Skin of body (tissue), 3 donors: ENCODE data around the gene SLC26A2. TPM values are rescaled to one million over a fixed set of nuclear protein-coding genes. Genes with fewer than 3 reads are reported as not detected.

Source experiments
- DNase-seq: peaks from one replicate; lab custom pipeline; 2025; lab: John Stamatoyannopoulos, UW
- small RNA-seq: library from RNA; depleted of rRNA; stranded (forward); fragments of <200 nt; gene quantifications from one replicate; pipeline ENCODE3, GENCODE V24; 2014; ENCODE audit warnings: low replicate concordance
- total RNA-seq: library from RNA; depleted of rRNA; stranded (reverse); fragments of >200 nt; gene quantifications from one replicate; pipeline ENCODE4 v1.2.3, GENCODE V29; 2014

SLC26A2 gene
- total RNA-seq, 1 donor from 2014 or later: 17.6 TPM

DNA sequence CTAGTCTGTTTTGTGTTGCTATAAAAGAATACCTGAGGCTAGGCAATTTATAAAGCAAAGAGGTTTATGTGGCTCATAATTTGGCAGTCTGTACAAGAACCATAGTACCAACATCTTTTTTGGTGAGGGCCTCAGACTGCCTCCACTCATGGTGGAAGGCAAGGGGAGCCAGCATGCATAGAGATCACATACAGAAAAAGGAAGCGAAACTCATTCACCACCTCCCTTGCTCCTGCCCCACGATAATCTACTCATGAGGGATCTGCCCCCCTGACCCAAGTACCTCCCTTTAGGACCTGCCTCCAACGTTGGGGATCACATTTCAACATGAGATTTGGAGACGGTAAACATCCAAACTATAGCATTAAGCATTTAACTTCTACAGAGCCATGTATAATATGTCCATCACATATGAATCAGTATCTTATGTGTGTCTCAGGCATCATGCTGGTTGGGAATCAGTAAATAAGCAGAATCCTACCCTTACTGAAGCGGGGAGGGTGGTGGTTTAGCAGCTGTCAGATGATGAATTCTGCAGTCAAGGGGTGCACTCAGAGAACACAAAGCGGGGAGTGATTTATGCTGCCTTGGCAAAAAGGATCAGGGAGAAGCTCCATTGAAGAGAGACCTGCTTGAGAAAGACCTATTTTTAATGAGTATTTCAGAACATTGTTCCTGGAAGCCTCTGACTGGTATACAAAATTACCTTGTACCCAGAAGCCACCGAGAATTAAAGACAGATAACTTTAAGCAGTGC is 74.8 kb downstream of the SLC26A2 start:
- DNase-seq: no peak

DNA sequence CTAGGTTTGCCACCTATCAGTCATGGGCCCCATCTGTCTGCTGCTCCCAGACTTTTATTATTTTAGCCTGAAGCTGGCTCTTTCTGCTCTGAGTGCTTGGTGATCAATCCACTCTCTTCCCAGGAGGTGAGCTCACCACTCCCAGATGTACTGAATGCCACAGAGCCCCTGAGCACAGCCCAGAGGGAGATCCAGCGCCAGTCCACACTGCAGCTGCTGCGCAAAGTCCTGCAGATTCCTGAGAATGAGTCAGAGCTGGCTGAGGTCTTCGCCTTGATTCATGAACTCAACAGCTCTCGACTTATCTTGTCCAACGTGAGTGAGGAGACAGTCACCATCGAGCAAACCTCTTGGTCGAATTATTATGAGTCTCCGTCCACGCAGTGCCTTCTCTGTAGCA is 76.0 kb downstream of the SLC26A2 start:
- DNase-seq: no peak

Small RNAs within 50 kb of the gene (small RNA-seq; reads per million reads assigned to genes)
- gene RF00019: not detected

Other genes starting within 250 kb of the SLC26A2 start
- gene PPARGC1B, start 230.4 kb upstream of the SLC26A2 start, total RNA-seq: 3.4 TPM
- not detected for gene PDE6A, start 16.0 kb upstream of the SLC26A2 start, total RNA-seq
- 3.4 TPM for gene TIGD6, start 39.9 kb downstream of the SLC26A2 start, total RNA-seq
- gene HMGXB3, start 40.0 kb downstream of the SLC26A2 start, total RNA-seq: 26.9 TPM
- gene CSF1R, start 125.8 kb downstream of the SLC26A2 start, total RNA-seq: 21.2 TPM
- 90.9 TPM for gene PDGFRB, start 195.1 kb downstream of the SLC26A2 start, total RNA-seq
- 0.49 TPM for gene CDX1, start 206.0 kb downstream of the SLC26A2 start, total RNA-seq
- gene SLC6A7, start 229.3 kb downstream of the SLC26A2 start, total RNA-seq: not detected